Activated naive CD8-positive, alpha-beta T cell treated with anti-CD3 and anti-CD28 coated beads, Interleukin-2, amount 10 ng/mL, durations not matched to agents 7 days and 5 days (primary cell): Measurements from ENCODE around the gene THUMPD1. TPM values are rescaled to one million over a fixed set of nuclear protein-coding genes. Genes with fewer than 3 reads are reported as not detected.
"Not testable (repeated sequence)": the region's sequence is repeated elsewhere in the genome, so short reads cannot be mapped to it uniquely, and the experiment has no call there.

Source experiments
- ATAC-seq: fragments of 150-1000 bp; cut with Tn5 transposase; one replicate; pipeline ENCODE4 v1.10.0; 2021; ENCODE audit warnings: low read depth, moderate library complexity
- POLR2A ChIA-PET: fragments of 350-600 bp; sonication (Branson Sonifier 250); formaldehyde crosslinking; loops from one replicate; lab custom pipeline; 2021; ENCODE audit warnings: antibody characterized with exemption; lab: Charles Lee
- DNase-seq: peaks from one replicate; pipeline ENCODE4 v3.0.0; 2021
- H3K27ac Mint-ChIP-seq: one replicate; pipeline ENCODE4 v1.8.0; 2022; ENCODE audit warnings: mild to moderate bottlenecking, mixed read lengths
- H3K27me3 Mint-ChIP-seq: one replicate; pipeline ENCODE4 v1.8.0; 2022; ENCODE audit warnings: mild to moderate bottlenecking, moderate library complexity, mixed read lengths
- H3K36me3 Mint-ChIP-seq: one replicate; pipeline ENCODE4 v1.8.0; 2021; ENCODE audit warnings: mild to moderate bottlenecking, mixed read lengths
- H3K4me1 Mint-ChIP-seq: one replicate; pipeline ENCODE4 v1.8.0; 2021; ENCODE audit warnings: mixed read lengths
- H3K4me3 Mint-ChIP-seq: one replicate; pipeline ENCODE4 v1.8.0; 2022; ENCODE audit warnings: mild to moderate bottlenecking, moderate library complexity, mixed read lengths
- H3K9me3 Mint-ChIP-seq: one replicate; pipeline ENCODE4 v1.8.0; 2021; ENCODE audit warnings: mixed read lengths
- total RNA-seq, 2 experiments: library from RNA; stranded (reverse); gene quantifications; one replicate each; pipeline ENCODE4 v1.2.3, GENCODE V29; 2021

The THUMPD1 gene
- total RNA-seq, 2 experiments from 2014 or later, result 53.0 to 53.6 TPM

DNA sequence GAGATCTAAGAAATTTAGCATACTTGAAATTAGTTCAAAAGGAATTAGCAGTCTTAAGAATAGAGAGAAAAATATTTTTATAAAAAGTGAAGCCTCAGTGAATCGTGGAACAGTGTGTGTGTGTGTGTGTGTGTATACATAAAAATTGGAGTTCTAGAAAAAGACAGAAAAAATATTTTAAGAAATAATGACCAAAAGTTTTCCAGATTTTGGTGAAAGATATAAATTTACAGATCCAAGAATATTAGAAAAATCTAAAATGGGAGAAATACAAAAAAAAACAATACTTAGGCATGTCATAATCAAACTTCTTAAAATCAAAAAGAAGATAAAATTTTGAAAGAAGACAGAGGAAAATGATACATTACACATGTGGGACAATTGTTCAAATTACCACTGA, 35.6 kb downstream of the THUMPD1 start:
- H3K27me3 Mint-ChIP-seq, DNase-seq, H3K27ac Mint-ChIP-seq, ATAC-seq, H3K9me3 Mint-ChIP-seq, POLR2A ChIA-PET, H3K36me3 Mint-ChIP-seq, H3K4me3 Mint-ChIP-seq, H3K4me1 Mint-ChIP-seq: not testable (repeated sequence)

DNA sequence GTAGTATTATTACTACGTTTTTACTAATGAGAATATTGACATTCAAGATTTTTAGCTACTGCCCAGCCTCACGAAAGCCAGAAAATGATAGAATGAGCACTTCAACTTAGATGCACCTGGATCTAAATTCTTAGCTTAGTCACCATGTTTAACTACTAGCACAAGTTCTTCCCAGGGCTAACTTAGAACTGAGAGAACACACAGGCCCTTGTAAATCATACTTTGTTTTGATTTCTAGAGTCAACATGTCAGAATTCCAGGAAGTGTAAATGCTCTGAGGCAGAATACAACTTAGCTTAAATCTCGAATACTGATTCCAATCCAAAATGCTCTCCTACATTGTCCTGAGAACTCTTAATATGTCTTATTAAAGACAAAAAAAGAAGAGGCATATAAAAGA, 37.3 kb downstream of the THUMPD1 start:
- no peak overlapping the region for H3K27ac Mint-ChIP-seq
- DNase-seq (no peak), ATAC-seq (no peak)
- no peaks in the 10 kb centered on the region for H3K4me1 Mint-ChIP-seq
- peaks cover 5% of the 10 kb centered on the region for H3K27me3 Mint-ChIP-seq
- H3K36me3 Mint-ChIP-seq, result no peaks in the 10 kb centered on the region
- POLR2A ChIA-PET, result interaction anchor here (0.6 kb wide), 1 partner anchor 32 kb away, joined by 3 read pairs; no protein-coding TSS in a partner anchor
- H3K4me3 Mint-ChIP-seq, result no peak overlapping the region
- H3K9me3 Mint-ChIP-seq, result no peaks in the 10 kb centered on the region

DNA sequence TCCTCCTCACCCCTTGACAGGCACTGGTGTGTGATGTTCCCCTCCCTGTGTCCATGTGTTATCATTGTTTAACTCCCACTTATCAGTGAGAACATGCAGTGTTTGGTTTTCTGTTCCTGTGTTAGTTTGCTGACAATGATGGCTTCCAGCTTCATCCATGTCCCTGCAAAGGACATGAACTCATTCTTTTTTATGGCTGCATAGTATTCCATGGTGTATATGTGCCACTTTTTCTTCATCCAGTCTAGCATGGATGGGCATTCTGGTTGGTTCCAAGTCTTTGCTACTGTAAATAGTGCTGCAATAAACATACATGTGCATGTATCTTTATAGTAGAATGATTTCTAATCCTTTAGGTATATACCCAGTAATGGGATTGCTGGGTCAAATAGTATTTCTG, 39.9 kb downstream of the THUMPD1 start:
- H3K4me3 Mint-ChIP-seq, H3K27me3 Mint-ChIP-seq, ATAC-seq, H3K9me3 Mint-ChIP-seq, H3K27ac Mint-ChIP-seq, DNase-seq, H3K4me1 Mint-ChIP-seq, POLR2A ChIA-PET, H3K36me3 Mint-ChIP-seq: not testable (repeated sequence)

DNA sequence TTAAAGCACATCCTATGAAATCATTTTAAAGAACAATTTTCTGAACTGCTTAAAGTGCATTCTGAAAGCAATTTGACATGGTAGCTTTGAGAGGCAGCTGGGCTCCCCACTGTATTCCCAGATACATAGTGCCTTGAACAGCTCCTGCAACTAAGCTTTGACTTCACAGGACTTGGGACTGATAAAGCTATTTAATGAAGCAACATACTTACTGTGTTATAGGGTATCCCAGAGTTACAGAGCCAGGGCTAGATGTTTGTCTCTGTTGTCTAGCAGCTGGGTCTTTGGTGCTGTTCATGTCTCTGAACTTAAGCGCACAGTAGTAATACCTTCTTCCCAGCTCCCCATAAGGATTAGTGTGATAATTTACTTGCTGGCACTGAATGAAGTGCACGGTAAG, 45.0 kb downstream of the THUMPD1 start:
- H3K9me3 Mint-ChIP-seq, result no peaks in the 10 kb centered on the region
- H3K27ac Mint-ChIP-seq, result no peak overlapping the region
- no peak for ATAC-seq
- POLR2A ChIA-PET, result no interaction called here
- peaks cover 26% of the 10 kb centered on the region for H3K27me3 Mint-ChIP-seq
- H3K36me3 Mint-ChIP-seq, result no peaks in the 10 kb centered on the region
- no peak for DNase-seq
- no peaks in the 10 kb centered on the region for H3K4me1 Mint-ChIP-seq
- H3K4me3 Mint-ChIP-seq, result no peak overlapping the region

GRCh38 chr16:20695024-20695423, 46.6 kb downstream of the THUMPD1 start:
- no peaks in the 10 kb centered on the region for H3K36me3 Mint-ChIP-seq
- peaks cover 26% of the 10 kb centered on the region for H3K27me3 Mint-ChIP-seq
- no peak overlapping the region for H3K27ac Mint-ChIP-seq
- no peak overlapping the region for H3K4me3 Mint-ChIP-seq
- no peaks in the 10 kb centered on the region for H3K4me1 Mint-ChIP-seq
- no peak for DNase-seq
- no peak for ATAC-seq
- POLR2A ChIA-PET, result no interaction called here
- no peaks in the 10 kb centered on the region for H3K9me3 Mint-ChIP-seq

DNA sequence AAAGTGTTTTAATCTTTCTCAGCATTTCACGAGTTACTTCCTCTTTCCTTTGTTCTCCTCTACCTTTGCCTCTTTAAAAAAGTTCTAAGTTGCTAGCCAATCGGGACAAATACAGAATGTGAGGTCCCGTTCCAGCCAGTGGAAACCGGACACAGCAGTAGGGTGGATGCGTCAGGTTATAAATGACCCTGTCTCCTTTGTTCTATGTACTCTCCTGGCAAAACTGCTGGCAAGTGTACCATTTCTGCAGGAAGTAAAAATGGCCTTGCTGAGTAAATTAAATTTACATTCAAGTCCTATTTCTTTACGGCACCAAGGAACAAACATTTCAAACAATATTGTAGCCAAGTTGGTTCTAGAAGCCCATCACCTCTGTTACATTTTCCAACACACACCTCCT, 47.5 kb downstream of the THUMPD1 start:
- H3K9me3 Mint-ChIP-seq, H3K36me3 Mint-ChIP-seq, ATAC-seq, H3K4me1 Mint-ChIP-seq, POLR2A ChIA-PET, DNase-seq, H3K4me3 Mint-ChIP-seq, H3K27ac Mint-ChIP-seq: not testable (repeated sequence)
- H3K27me3 Mint-ChIP-seq, result peaks cover 26% of the 10 kb centered on the region

GRCh38 chr16:20689668-20690067, 52.0 kb downstream of the THUMPD1 start:
- Mint-ChIP-seq H3K27ac (no peak overlapping the region), H3K4me3 (no peak overlapping the region), H3K36me3 (no peaks in the 10 kb centered on the region), H3K27me3 (peaks cover 25% of the 10 kb centered on the region), H3K4me1 (peaks cover 1% of the 10 kb centered on the region), H3K9me3 (peaks cover 1% of the 10 kb centered on the region)
- POLR2A ChIA-PET, result no interaction called here
- ATAC-seq (no peak), DNase-seq (no peak)

DNA sequence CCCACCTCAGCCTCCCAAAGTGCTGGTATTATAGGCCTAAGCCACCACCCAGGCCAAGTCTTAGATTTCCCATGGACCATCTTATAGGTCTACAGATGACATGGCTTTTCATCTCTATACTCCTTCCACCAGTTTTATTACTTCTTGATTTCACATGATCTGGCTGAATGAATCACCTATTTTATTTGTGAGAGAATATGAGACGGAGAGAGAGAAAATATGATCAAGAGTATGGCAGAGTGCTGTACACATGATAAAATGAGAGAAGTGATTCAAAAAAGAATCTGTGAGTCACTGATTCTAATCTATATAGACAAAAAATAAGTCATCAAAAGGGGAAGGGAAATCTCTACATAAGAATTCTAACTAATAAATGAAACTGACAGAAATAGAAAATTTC, 57.8 kb downstream of the THUMPD1 start:
- peaks cover 4% of the 10 kb centered on the region for H3K27me3 Mint-ChIP-seq
- no peak overlapping the region for H3K27ac Mint-ChIP-seq
- H3K9me3 Mint-ChIP-seq, result no peaks in the 10 kb centered on the region
- ATAC-seq (no peak), DNase-seq (no peak)
- POLR2A ChIA-PET, result no interaction called here
- H3K36me3 Mint-ChIP-seq, result no peaks in the 10 kb centered on the region
- peaks cover 1% of the 10 kb centered on the region for H3K4me1 Mint-ChIP-seq
- H3K4me3 Mint-ChIP-seq, result no peak overlapping the region

Other genes with a start within 250 kb of the THUMPD1 start
- not detected for gene ACSM2B, start 165.5 kb downstream of the THUMPD1 start, total RNA-seq
- under 1 TPM; 0.43 to 0.75 TPM for gene ACSM1, start 44.1 kb downstream of the THUMPD1 start, total RNA-seq
- gene ACSM3, start 22.2 kb upstream of the THUMPD1 start, total RNA-seq, result 1 to 10 TPM; 9.0 to 9.7 TPM
- gene ERI2, start 64.7 kb upstream of the THUMPD1 start, total RNA-seq, result 10 to 100 TPM; 14.1 to 16.6 TPM
- 10 to 100 TPM; 12.4 to 13.7 TPM for gene REXO5, start 64.7 kb upstream of the THUMPD1 start, total RNA-seq
- gene DCUN1D3, start 158.5 kb upstream of the THUMPD1 start, total RNA-seq, result 10 to 100 TPM; 12.0 to 13.1 TPM
- gene LYRM1, start 159.0 kb upstream of the THUMPD1 start, total RNA-seq, result 10 to 100 TPM; 24.9 to 26.9 TPM